Mesodermal cell (in vitro differentiated cells): ENCODE results near the gene NEDD4L.

ENCODE experiments used
- H3K27ac ChIP-seq: 2 replicates; pipeline ENCODE4 v1.7.0; 2013; ENCODE audit warnings: mild to moderate bottlenecking, low read depth, low read length, moderate library complexity; ENCODE audit not compliant: severe bottlenecking
- H3K36me3 ChIP-seq: 2 replicates; pipeline ENCODE4 v1.7.1; 2013; ENCODE audit warnings: mild to moderate bottlenecking, low read length, moderate library complexity; ENCODE audit not compliant: control insufficient read depth, insufficient read depth
- H3K4me1 ChIP-seq: one replicate; pipeline ENCODE4 v1.7.1; 2013; ENCODE audit warnings: mild to moderate bottlenecking, low read length; ENCODE audit not compliant: insufficient read depth, control insufficient read depth, poor library complexity, severe bottlenecking
- H3K4me3 ChIP-seq: 2 replicates; pipeline ENCODE4 v1.7.0; 2013; ENCODE audit warnings: low read length, control low read depth, mild to moderate bottlenecking; ENCODE audit not compliant: insufficient read depth, poor library complexity, severe bottlenecking; ENCODE audit errors: extremely low read depth
- H3K9me3 ChIP-seq: 2 replicates; pipeline ENCODE4 v1.7.1; 2013; ENCODE audit warnings: mild to moderate bottlenecking, low read length, moderate library complexity; ENCODE audit not compliant: control insufficient read depth
- WGBS, 2 experiments: methylation state at CpG; one replicate each; pipeline ENCODE4 v1.1.5; 2013; ENCODE audit warnings: missing lambda C conversion rate in 2 of 2; ENCODE audit not compliant: insufficient coverage in 2 of 2; 5-methylcytosine and 5-hydroxymethylcytosine counted together

NEDD4L gene

GRCh38 chr18:58345875-58346274, 301.8 kb downstream of the NEDD4L start:
- no peaks in the 10 kb centered on the region for H3K4me1 ChIP-seq
- WGBS, 2 experiments: 85 to 90% methylated on average over 5 to 6 of the region's 6 CpGs

GRCh38 chr18:58347135-58347534, 303.1 kb downstream of the NEDD4L start:
- Histone ChIP-seq H3K9me3 (no peaks in the 10 kb centered on the region), H3K4me1 (no peaks in the 10 kb centered on the region), H3K36me3 (peaks cover 5% of the 10 kb centered on the region), H3K27ac (no peak overlapping the region), H3K4me3 (no peak overlapping the region)
- 100% methylated on average over 1 of the region's 7 CpGs; no CpG with 5 or more reads in 1 of the 2 experiments for WGBS, 2 experiments

More at GRCh38 chr18:58345875-58346274, 301.8 kb downstream of the NEDD4L start:
- H3K27ac ChIP-seq: no peak overlapping the region
- no peak overlapping the region for H3K4me3 ChIP-seq
- no peaks in the 10 kb centered on the region for H3K9me3 ChIP-seq
- H3K36me3 ChIP-seq: peaks cover 5% of the 10 kb centered on the region

GRCh38 chr18:58348517-58348916, 304.5 kb downstream of the NEDD4L start:
- WGBS, 2 experiments: 88 to 97% methylated on average over 3 of the region's 4 CpGs
- no peak overlapping the region for H3K27ac ChIP-seq
- no peak overlapping the region for H3K4me3 ChIP-seq
- no peaks in the 10 kb centered on the region for H3K9me3 ChIP-seq
- H3K4me1 ChIP-seq: no peaks in the 10 kb centered on the region
- H3K36me3 ChIP-seq: peaks cover 5% of the 10 kb centered on the region

- no peak overlapping the region for H3K4me3 ChIP-seq
- no peaks in the 10 kb centered on the region for H3K4me1 ChIP-seq
- no peak overlapping the region for H3K27ac ChIP-seq
- H3K9me3 ChIP-seq: no peaks in the 10 kb centered on the region
- peaks cover 5% of the 10 kb centered on the region for H3K36me3 ChIP-seq
- WGBS, 2 experiments: 64 to 83% methylated on average over 7 of the region's 7 CpGs
Observed at GRCh38 chr18:58348951-58349350, 304.9 kb downstream of the NEDD4L start.

- Histone ChIP-seq H3K4me3 (no peak overlapping the region), H3K36me3 (peaks cover 8% of the 10 kb centered on the region), H3K4me1 (no peaks in the 10 kb centered on the region), H3K9me3 (no peaks in the 10 kb centered on the region), H3K27ac (no peak overlapping the region)
- 86 to 100% methylated on average over 1 of the region's 2 CpGs for WGBS, 2 experiments
Observed at GRCh38 chr18:58349650-58350049, 305.6 kb downstream of the NEDD4L start.

GRCh38 chr18:58350526-58350925, 306.5 kb downstream of the NEDD4L start:
- H3K36me3 ChIP-seq: peaks cover 10% of the 10 kb centered on the region
- H3K4me3 ChIP-seq: no peak overlapping the region
- H3K27ac ChIP-seq: no peak overlapping the region
- H3K4me1 ChIP-seq: no peaks in the 10 kb centered on the region
- H3K9me3 ChIP-seq: no peaks in the 10 kb centered on the region
- WGBS, 2 experiments: 98 to 100% methylated on average over 4 of the region's 5 CpGs

GRCh38 chr18:58351776-58352175, 307.8 kb downstream of the NEDD4L start:
- WGBS, 2 experiments: 94% methylated on average over 3 of the region's 3 CpGs; no CpG with 5 or more reads in 1 of the 2 experiments
- Histone ChIP-seq H3K36me3 (peaks cover 10% of the 10 kb centered on the region), H3K4me3 (no peak overlapping the region), H3K9me3 (no peaks in the 10 kb centered on the region), H3K27ac (no peak overlapping the region), H3K4me1 (no peaks in the 10 kb centered on the region)

GRCh38 chr18:58353581-58353980, 309.6 kb downstream of the NEDD4L start:
- no peaks in the 10 kb centered on the region for H3K4me1 ChIP-seq
- peaks cover 10% of the 10 kb centered on the region for H3K36me3 ChIP-seq
- no peaks in the 10 kb centered on the region for H3K9me3 ChIP-seq
- H3K27ac ChIP-seq: no peak overlapping the region
- no peak overlapping the region for H3K4me3 ChIP-seq
- WGBS, 2 experiments: 95 to 100% methylated on average over 3 of the region's 4 CpGs

GRCh38 chr18:58354051-58354450, 310.0 kb downstream of the NEDD4L start:
- H3K9me3 ChIP-seq: no peaks in the 10 kb centered on the region

GRCh38 chr18:58354791-58355190, 310.8 kb downstream of the NEDD4L start:
- peaks cover 10% of the 10 kb centered on the region for H3K36me3 ChIP-seq
- H3K4me3 ChIP-seq: no peak overlapping the region
- 90 to 91% methylated on average over 10 of the region's 10 CpGs for WGBS, 2 experiments
- H3K27ac ChIP-seq: no peak overlapping the region
- no peaks in the 10 kb centered on the region for H3K9me3 ChIP-seq
- no peaks in the 10 kb centered on the region for H3K4me1 ChIP-seq

More at GRCh38 chr18:58354051-58354450, 310.0 kb downstream of the NEDD4L start:
- Histone ChIP-seq H3K36me3 (peaks cover 10% of the 10 kb centered on the region), H3K4me3 (no peak overlapping the region), H3K4me1 (no peaks in the 10 kb centered on the region), H3K27ac (no peak overlapping the region)
- 80 to 100% methylated on average over 1 of the region's 4 CpGs for WGBS, 2 experiments

GRCh38 chr18:58355243-58355642, 311.2 kb downstream of the NEDD4L start:
- peaks cover 8% of the 10 kb centered on the region for H3K36me3 ChIP-seq
- H3K27ac ChIP-seq: no peak overlapping the region
- no peaks in the 10 kb centered on the region for H3K4me1 ChIP-seq
- WGBS, 2 experiments: 91 to 95% methylated on average over 6 to 7 of the region's 8 CpGs
- no peak overlapping the region for H3K4me3 ChIP-seq
- no peaks in the 10 kb centered on the region for H3K9me3 ChIP-seq
